Thyroid gland (tissue), 4 donors: Measurements from ENCODE around the gene FNTB. TPM values are rescaled to one million over a fixed set of nuclear protein-coding genes. Genes with fewer than 3 reads are reported as not detected.
A peak's percentile ranks its signal among the peaks of the same experiment; 100 is the strongest.

Experiments
- DNase-seq, 2 donors: peaks; one replicate each; pipeline ENCODE4 v3.0.0-alpha.2; 2019
- H3K27ac ChIP-seq, 3 donors: fragments of 200-600 bp; sonication (generic); 1 replicate in 2 of 3; 2 replicates in 1 of 3; pipeline ENCODE4 v1.5.1; 2016 to 2019; ENCODE audit warnings: mild to moderate bottlenecking in 1 of 3, moderate library complexity in 1 of 3
- H3K27me3 ChIP-seq: fragments of 200-600 bp; sonication (generic); one replicate; pipeline ENCODE4 v1.5.1; 2019
- H3K36me3 ChIP-seq, 2 donors: fragments of 200-600 bp; sonication (generic); one replicate each; pipeline ENCODE4 v1.5.1; 2016 to 2019
- H3K4me1 ChIP-seq, 2 donors: fragments of 200-600 bp; sonication (generic); one replicate each; pipeline ENCODE4 v1.5.1; 2017 to 2019
- H3K4me3 ChIP-seq, 3 donors: fragments of 200-600 bp; sonication (generic); replicated peaks in 1 of 3; 1 replicate in 2 of 3; 2 replicates in 1 of 3; pipeline ENCODE4 v1.5.1; 2016; ENCODE audit warnings: mild to moderate bottlenecking in 1 of 3
- H3K9me3 ChIP-seq: fragments of 200-600 bp; sonication (generic); one replicate; pipeline ENCODE4 v1.5.1; 2017
- CTCF ChIP-seq, 6 experiments: fragments of 200-600 bp in 3 of 6; fragments of 450-650 bp in 3 of 6; sonication (generic) in 3 of 6; IDR thresholded peaks; one replicate each; pipeline ENCODE4 v1.5.1; 2016 to 2019; ENCODE audit warnings: antibody characterized with exemption in 6 of 6, mild to moderate bottlenecking in 2 of 6, inconsistent platforms in 1 of 6, moderate library complexity in 1 of 6
- POLR2A ChIP-seq, 2 donors: fragments of 450-650 bp; IDR thresholded peaks; one replicate each; pipeline ENCODE4 v1.6.1; 2017; ENCODE audit warnings: antibody characterized with exemption in 2 of 2, mild to moderate bottlenecking in 2 of 2, moderate library complexity in 1 of 2
- WGBS, 2 donors: methylation state at CpG; one replicate each; pipeline ENCODE4 v1.1.5; 2017; 5-methylcytosine and 5-hydroxymethylcytosine counted together
- intact Hi-C: fragments of 100-400 bp; cut with DNase I; formaldehyde crosslinking; loops from one replicate; pipeline ENCODE4 v1.15.1; 2023
- total RNA-seq, 4 donors: library from RNA; depleted of rRNA; stranded (reverse); fragments of >200 nt; gene quantifications; one replicate each; pipeline ENCODE4 v1.2.3, GENCODE V29; 2016

Gene FNTB
- total RNA-seq, 4 donors from 2014 or later, result 7.8 to 27.0 (median 18.8) TPM

GRCh38 chr14:65032319-65032718 lies 45.6 kb downstream of the FNTB start:
- Histone ChIP-seq H3K4me1 (peaks cover 0 to 11% of the 10 kb centered on the region in 2 donors), H3K27me3 (no peaks in the 10 kb centered on the region), H3K27ac (no peak overlapping the region), H3K36me3 (peaks cover 8 to 24% of the 10 kb centered on the region in 2 donors), H3K9me3 (no peaks in the 10 kb centered on the region), H3K4me3 (no peak overlapping the region)
- WGBS, 2 donors, result 96 to 97% methylated on average over 11 of the region's 11 CpGs
- intact Hi-C loops, result no loop called here
- TF ChIP-seq CTCF (IDR thresholded peaks at IDR 0.05) (no peak), POLR2A (IDR thresholded peaks at IDR 0.05) (no peak)
- no peak for DNase-seq

GRCh38 chr14:65033181-65033580 lies 46.5 kb downstream of the FNTB start:
- Histone ChIP-seq H3K9me3 (no peaks in the 10 kb centered on the region), H3K4me3 (no peak overlapping the region), H3K27me3 (no peaks in the 10 kb centered on the region), H3K36me3 (peaks cover 8 to 15% of the 10 kb centered on the region in 2 donors), H3K4me1 (peaks cover 0 to 11% of the 10 kb centered on the region in 2 donors), H3K27ac (no peak overlapping the region)
- TF ChIP-seq CTCF (IDR thresholded peaks at IDR 0.05) (no peak), POLR2A (IDR thresholded peaks at IDR 0.05) (no peak)
- WGBS, 2 donors, result 87 to 94% methylated on average over 3 of the region's 3 CpGs
- no peak for DNase-seq
- intact Hi-C loops, result no loop called here

GRCh38 chr14:65034021-65034420 lies 47.3 kb downstream of the FNTB start:
- intact Hi-C loops, result no loop called here
- H3K27ac ChIP-seq, result no peak overlapping the region
- TF ChIP-seq POLR2A (IDR thresholded peaks at IDR 0.05) (no peak), CTCF (IDR thresholded peaks at IDR 0.05) (no peak)
- H3K27me3 ChIP-seq, result no peaks in the 10 kb centered on the region
- H3K9me3 ChIP-seq, result no peaks in the 10 kb centered on the region
- no peak for DNase-seq
- H3K4me3 ChIP-seq, result no peak overlapping the region
- H3K4me1 ChIP-seq, result peaks cover 0 to 11% of the 10 kb centered on the region in 2 donors
- peaks cover 8 to 13% of the 10 kb centered on the region in 2 donors for H3K36me3 ChIP-seq
- 81 to 88% methylated on average over 4 of the region's 4 CpGs for WGBS, 2 donors

GRCh38 chr14:65035049-65035448 lies 48.4 kb downstream of the FNTB start:
- peak; percentile 19 to 40 for DNase-seq
- Histone ChIP-seq H3K27me3 (no peaks in the 10 kb centered on the region), H3K36me3 (peaks cover 8 to 9% of the 10 kb centered on the region in 2 donors), H3K9me3 (no peaks in the 10 kb centered on the region), H3K4me3 (no peak overlapping the region), H3K27ac (no peak overlapping the region), H3K4me1 (peaks cover 0 to 11% of the 10 kb centered on the region in 2 donors)
- TF ChIP-seq CTCF (IDR thresholded peaks at IDR 0.05), result no peak
- TF ChIP-seq POLR2A (IDR thresholded peaks at IDR 0.05), result no peak
- WGBS, 2 donors, result 58 to 71% methylated on average over 4 of the region's 4 CpGs
- intact Hi-C loops, result no loop called here

GRCh38 chr14:65038966-65039365 lies 52.3 kb downstream of the FNTB start:
- peaks cover 0 to 11% of the 10 kb centered on the region in 2 donors for H3K4me1 ChIP-seq
- WGBS, 2 donors, result 85 to 92% methylated on average over 2 of the region's 2 CpGs

More at GRCh38 chr14:65038966-65039365, 52.3 kb downstream of the FNTB start:
- intact Hi-C loops, result no loop called here
- Histone ChIP-seq H3K27ac (no peak overlapping the region), H3K27me3 (no peaks in the 10 kb centered on the region), H3K4me3 (no peak overlapping the region), H3K36me3 (peaks cover 6 to 8% of the 10 kb centered on the region in 2 donors), H3K9me3 (no peaks in the 10 kb centered on the region)
- no peak for DNase-seq
- no peak for TF ChIP-seq CTCF (IDR thresholded peaks at IDR 0.05)
- TF ChIP-seq POLR2A (IDR thresholded peaks at IDR 0.05), result no peak
